Activated naive CD8-positive, alpha-beta T cell treated with anti-CD3 and anti-CD28 coated beads, Interleukin-2, amount 10 ng/mL, durations not matched to agents 7 days and 5 days (primary cell): ENCODE data around the gene BCORL1. TPM values are rescaled to one million over a fixed set of nuclear protein-coding genes. Genes with fewer than 3 reads are reported as not detected.

Source experiments
- ATAC-seq: fragments of 150-1000 bp; cut with Tn5 transposase; one replicate; pipeline ENCODE4 v1.10.0; 2021; ENCODE audit warnings: low read depth, moderate library complexity
- POLR2A ChIA-PET: fragments of 350-600 bp; sonication (Branson Sonifier 250); formaldehyde crosslinking; loops from one replicate; lab custom pipeline; 2021; ENCODE audit warnings: antibody characterized with exemption; lab: Charles Lee
- DNase-seq: peaks from one replicate; pipeline ENCODE4 v3.0.0; 2021
- H3K27ac Mint-ChIP-seq: one replicate; pipeline ENCODE4 v1.8.0; 2022; ENCODE audit warnings: mild to moderate bottlenecking, mixed read lengths
- H3K27me3 Mint-ChIP-seq: one replicate; pipeline ENCODE4 v1.8.0; 2022; ENCODE audit warnings: mild to moderate bottlenecking, moderate library complexity, mixed read lengths
- H3K36me3 Mint-ChIP-seq: one replicate; pipeline ENCODE4 v1.8.0; 2021; ENCODE audit warnings: mild to moderate bottlenecking, mixed read lengths
- H3K4me1 Mint-ChIP-seq: one replicate; pipeline ENCODE4 v1.8.0; 2021; ENCODE audit warnings: mixed read lengths
- H3K4me3 Mint-ChIP-seq: one replicate; pipeline ENCODE4 v1.8.0; 2022; ENCODE audit warnings: mild to moderate bottlenecking, moderate library complexity, mixed read lengths
- H3K9me3 Mint-ChIP-seq: one replicate; pipeline ENCODE4 v1.8.0; 2021; ENCODE audit warnings: mixed read lengths
- total RNA-seq, 2 experiments: library from RNA; stranded (reverse); gene quantifications; one replicate each; pipeline ENCODE4 v1.2.3, GENCODE V29; 2021

Gene BCORL1
- total RNA-seq, 2 experiments from 2014 or later: 14.3 to 15.4 TPM

DNA sequence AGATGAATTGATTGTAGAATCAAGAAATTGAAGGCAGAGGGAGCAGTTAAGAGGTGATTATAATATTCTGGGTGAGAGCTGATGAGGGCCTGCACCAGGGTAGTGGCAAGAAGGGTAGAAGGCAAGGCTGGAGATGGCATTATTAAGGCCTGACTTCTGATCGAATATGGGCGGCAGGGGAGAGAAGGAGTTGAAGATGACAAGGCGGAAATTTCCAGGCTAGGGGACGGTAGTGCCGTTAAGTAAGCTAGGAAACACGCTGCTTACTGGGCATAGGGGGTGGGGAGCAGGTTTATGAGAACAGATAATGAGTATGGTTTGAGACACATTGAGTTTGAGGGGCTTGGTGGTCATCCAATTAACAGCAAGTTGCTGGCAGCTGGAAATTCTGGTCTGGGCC is 19.5 kb downstream of the BCORL1 start:
- peak overlapping the region; percentile 49 for H3K27ac Mint-ChIP-seq
- DNase-seq: no peak
- peaks cover 22% of the 10 kb centered on the region for H3K4me1 Mint-ChIP-seq
- H3K36me3 Mint-ChIP-seq: peaks cover 5% of the 10 kb centered on the region
- POLR2A ChIA-PET: no interaction called here
- peak overlapping the region; percentile 11 for H3K4me3 Mint-ChIP-seq
- no peaks in the 10 kb centered on the region for H3K9me3 Mint-ChIP-seq
- ATAC-seq: no peak
- no peaks in the 10 kb centered on the region for H3K27me3 Mint-ChIP-seq

DNA sequence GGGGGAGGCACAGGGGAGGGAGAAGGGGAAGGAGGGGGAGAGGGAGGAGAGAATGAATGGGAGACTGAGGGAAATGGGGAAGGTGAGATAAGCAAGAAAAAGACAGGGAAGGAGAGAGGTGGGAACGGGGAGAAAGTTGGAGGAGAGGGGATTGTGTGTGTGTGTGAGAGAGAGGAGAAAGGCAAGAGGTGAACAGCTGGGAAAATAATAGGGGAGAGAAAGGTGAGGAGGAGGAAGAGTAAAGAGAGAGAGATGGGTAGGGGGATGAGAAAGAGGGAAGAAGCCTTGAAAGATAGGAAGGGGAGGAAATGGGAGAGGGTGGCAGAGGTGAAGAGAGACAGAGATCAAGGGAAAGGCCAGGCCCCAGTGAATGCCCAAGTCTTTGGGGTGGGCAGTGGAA is 20.1 kb downstream of the BCORL1 start:
- H3K4me3 Mint-ChIP-seq: no peak overlapping the region
- H3K9me3 Mint-ChIP-seq: no peaks in the 10 kb centered on the region
- peaks cover 6% of the 10 kb centered on the region for H3K36me3 Mint-ChIP-seq
- no peak for DNase-seq
- ATAC-seq: no peak
- peaks cover 21% of the 10 kb centered on the region for H3K4me1 Mint-ChIP-seq
- POLR2A ChIA-PET: no interaction called here
- H3K27ac Mint-ChIP-seq: no peak overlapping the region
- H3K27me3 Mint-ChIP-seq: no peaks in the 10 kb centered on the region

DNA sequence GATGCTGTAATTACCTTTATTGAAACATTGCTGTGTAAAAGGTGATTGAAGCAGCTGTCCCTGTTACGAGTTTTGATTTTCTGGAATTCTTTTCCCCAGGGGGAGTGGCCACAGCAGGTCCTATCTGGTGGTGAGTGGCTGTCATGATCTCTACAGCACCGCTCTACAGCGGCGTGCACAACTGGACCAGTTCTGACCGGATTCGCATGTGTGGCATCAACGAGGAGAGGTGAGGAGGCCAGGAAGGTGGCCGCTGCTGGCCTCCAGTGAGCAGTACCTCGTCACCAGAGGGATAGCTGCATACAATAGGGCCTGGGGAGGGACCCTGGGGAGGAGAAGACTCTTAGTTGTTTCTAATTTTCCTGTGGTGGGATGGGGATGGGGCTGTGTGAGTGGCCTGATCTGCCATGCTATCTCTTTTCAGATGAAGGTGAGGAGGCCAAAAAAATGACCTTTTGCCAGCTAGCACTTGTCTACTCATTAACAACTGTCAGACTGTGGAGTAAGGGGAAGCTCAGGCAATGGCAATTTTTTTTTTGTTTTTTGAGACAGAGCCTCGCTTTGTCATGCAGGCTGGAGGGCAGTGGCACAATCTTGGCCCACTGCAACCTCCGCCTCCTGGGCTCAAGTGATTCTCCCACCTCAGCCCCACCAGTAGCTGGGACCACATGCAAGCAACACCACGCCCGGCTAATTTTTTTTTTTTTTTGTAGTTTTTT is 22.8 kb downstream of the BCORL1 start:
- ATAC-seq (no peak), DNase-seq (no peak)
- Mint-ChIP-seq H3K4me1 (peaks cover 21% of the 10 kb centered on the region), H3K36me3 (peaks cover 10% of the 10 kb centered on the region), H3K9me3 (no peaks in the 10 kb centered on the region), H3K27ac (no peak overlapping the region), H3K4me3 (no peak overlapping the region), H3K27me3 (no peaks in the 10 kb centered on the region)
- POLR2A ChIA-PET: no interaction called here

DNA sequence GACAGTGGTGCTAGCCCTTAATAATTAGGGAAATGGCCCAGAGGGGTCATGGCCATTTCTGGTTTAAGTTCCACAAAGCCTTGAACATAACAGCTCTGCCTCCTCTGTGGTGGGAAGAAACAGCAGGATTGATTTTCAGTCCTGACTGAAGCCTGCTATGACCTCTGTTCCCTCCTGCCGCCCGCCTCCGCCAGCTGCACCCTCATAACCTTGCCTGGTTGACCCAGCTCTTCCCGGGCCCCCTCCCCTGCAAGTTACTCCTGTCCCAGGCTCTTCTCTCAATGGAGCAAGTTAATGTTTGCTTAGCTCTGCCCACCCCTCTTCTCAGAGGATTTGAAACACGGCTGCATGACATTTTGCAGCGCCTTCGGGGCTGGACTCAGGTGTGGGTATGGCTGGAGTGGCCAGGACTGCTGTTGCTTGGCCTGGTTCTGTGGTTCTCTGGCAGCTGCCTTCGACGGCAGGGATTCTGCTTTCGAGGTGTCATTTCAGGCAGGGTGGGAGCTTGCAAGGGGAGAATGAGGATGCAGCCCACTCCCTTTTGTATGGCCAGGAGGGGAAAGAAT is 27.3 kb downstream of the BCORL1 start:
- ATAC-seq: no peak
- Mint-ChIP-seq H3K4me3 (no peak overlapping the region), H3K4me1 (no peaks in the 10 kb centered on the region), H3K27me3 (no peaks in the 10 kb centered on the region), H3K36me3 (peaks cover 6% of the 10 kb centered on the region), H3K27ac (no peak overlapping the region), H3K9me3 (no peaks in the 10 kb centered on the region)
- POLR2A ChIA-PET: no interaction called here
- DNase-seq: no peak

DNA sequence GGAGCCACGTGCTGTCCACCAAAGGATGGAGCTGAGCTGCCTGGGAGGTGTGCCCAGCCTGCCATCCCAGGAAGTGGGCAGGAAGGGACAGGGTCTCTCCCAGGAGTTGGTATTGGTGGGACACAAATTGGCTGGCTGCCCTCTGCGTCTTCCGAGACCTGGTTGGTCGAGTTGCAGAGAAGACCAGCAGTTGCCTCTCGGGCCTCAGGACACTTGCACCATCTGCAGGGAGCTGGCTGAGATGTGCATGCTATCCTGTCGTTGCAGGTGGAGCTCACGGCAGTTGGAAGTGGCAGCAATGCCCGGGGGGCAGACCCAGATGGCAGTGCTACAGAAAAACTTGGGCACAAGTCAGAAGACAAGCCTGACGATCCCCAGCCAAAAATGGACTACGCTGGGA is 30.2 kb downstream of the BCORL1 start:
- H3K4me1 Mint-ChIP-seq: no peaks in the 10 kb centered on the region
- H3K36me3 Mint-ChIP-seq: peaks cover 4% of the 10 kb centered on the region
- POLR2A ChIA-PET: no interaction called here
- H3K27ac Mint-ChIP-seq: no peak overlapping the region
- no peaks in the 10 kb centered on the region for H3K9me3 Mint-ChIP-seq
- H3K27me3 Mint-ChIP-seq: no peaks in the 10 kb centered on the region
- DNase-seq (no peak), ATAC-seq (no peak)
- H3K4me3 Mint-ChIP-seq: no peak overlapping the region

DNA sequence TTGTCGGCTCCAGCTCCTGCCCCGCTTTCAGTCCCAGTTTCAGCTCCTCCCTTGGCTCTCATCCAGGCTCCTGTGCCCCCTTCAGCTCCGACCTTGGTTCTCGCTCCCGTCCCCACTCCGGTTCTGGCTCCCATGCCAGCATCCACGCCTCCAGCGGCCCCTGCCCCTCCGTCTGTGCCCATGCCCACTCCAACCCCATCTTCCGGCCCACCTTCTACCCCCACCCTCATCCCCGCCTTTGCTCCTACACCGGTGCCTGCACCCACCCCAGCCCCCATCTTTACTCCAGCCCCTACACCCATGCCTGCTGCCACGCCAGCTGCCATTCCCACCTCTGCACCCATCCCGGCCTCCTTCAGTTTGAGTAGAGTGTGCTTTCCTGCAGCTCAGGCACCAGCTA is 31.2 kb downstream of the BCORL1 start:
- H3K27ac Mint-ChIP-seq: no peak overlapping the region
- no peaks in the 10 kb centered on the region for H3K9me3 Mint-ChIP-seq

DNA sequence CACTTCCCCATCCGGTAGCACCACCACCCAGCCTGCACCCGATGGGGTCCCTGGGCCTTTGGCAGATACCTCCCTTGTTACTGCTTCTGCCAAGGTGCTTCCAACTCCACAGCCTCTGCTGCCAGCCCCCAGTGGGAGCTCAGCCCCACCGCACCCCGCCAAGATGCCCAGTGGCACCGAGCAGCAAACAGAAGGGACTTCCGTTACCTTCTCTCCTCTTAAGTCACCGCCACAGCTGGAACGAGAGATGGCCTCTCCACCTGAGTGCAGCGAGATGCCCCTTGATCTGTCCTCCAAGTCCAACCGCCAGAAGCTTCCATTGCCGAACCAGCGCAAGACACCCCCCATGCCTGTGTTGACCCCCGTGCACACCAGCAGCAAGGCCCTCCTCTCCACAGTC is 31.9 kb downstream of the BCORL1 start:
- no peaks in the 10 kb centered on the region for H3K27me3 Mint-ChIP-seq
- DNase-seq (no peak), ATAC-seq (no peak)
- H3K9me3 Mint-ChIP-seq: no peaks in the 10 kb centered on the region
- POLR2A ChIA-PET: no interaction called here
- H3K4me1 Mint-ChIP-seq: no peaks in the 10 kb centered on the region
- H3K27ac Mint-ChIP-seq: no peak overlapping the region
- no peak overlapping the region for H3K4me3 Mint-ChIP-seq
- no peaks in the 10 kb centered on the region for H3K36me3 Mint-ChIP-seq

More for the DNA sequence above, 31.2 kb downstream of the BCORL1 start:
- ATAC-seq (no peak), DNase-seq (no peak)
- POLR2A ChIA-PET: no interaction called here
- Mint-ChIP-seq H3K4me3 (no peak overlapping the region), H3K36me3 (peaks cover 2% of the 10 kb centered on the region), H3K27me3 (no peaks in the 10 kb centered on the region), H3K4me1 (no peaks in the 10 kb centered on the region)

DNA sequence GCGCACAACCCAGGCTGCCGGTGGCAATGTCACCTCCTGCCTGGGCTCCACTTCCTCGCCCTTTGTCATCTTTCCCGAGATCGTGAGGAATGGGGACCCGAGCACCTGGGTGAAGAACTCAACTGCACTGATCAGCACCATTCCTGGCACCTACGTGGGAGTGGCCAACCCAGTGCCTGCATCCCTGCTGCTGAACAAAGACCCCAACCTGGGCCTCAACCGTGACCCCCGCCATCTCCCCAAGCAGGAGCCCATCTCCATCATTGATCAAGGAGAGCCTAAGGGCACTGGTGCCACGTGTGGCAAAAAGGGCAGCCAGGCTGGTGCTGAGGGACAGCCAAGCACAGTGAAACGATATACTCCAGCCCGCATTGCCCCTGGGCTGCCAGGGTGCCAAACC is 32.3 kb downstream of the BCORL1 start:
- DNase-seq: no peak
- Mint-ChIP-seq H3K36me3 (no peaks in the 10 kb centered on the region), H3K4me1 (no peaks in the 10 kb centered on the region), H3K27me3 (no peaks in the 10 kb centered on the region), H3K4me3 (no peak overlapping the region), H3K9me3 (no peaks in the 10 kb centered on the region), H3K27ac (no peak overlapping the region)
- POLR2A ChIA-PET: no interaction called here
- no peak for ATAC-seq

DNA sequence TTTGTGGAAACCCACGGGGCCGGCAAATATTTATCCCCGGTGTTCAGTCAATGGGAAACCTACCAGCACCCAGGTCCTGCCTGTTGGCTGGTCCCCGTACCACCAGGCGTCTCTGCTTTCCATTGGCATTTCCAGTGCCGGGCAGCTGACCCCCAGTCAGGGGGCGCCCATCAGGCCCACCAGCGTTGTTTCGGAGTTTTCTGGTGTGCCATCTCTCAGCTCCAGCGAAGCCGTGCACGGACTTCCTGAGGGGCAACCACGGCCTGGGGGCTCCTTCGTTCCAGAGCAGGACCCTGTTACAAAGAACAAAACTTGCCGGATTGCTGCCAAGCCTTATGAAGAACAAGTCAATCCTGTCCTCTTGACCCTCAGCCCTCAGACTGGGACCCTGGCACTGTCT is 32.7 kb downstream of the BCORL1 start:
- Mint-ChIP-seq H3K9me3 (no peaks in the 10 kb centered on the region), H3K4me3 (no peak overlapping the region), H3K27ac (no peak overlapping the region), H3K36me3 (no peaks in the 10 kb centered on the region), H3K27me3 (no peaks in the 10 kb centered on the region), H3K4me1 (no peaks in the 10 kb centered on the region)
- POLR2A ChIA-PET: no interaction called here
- ATAC-seq (no peak), DNase-seq (no peak)

DNA sequence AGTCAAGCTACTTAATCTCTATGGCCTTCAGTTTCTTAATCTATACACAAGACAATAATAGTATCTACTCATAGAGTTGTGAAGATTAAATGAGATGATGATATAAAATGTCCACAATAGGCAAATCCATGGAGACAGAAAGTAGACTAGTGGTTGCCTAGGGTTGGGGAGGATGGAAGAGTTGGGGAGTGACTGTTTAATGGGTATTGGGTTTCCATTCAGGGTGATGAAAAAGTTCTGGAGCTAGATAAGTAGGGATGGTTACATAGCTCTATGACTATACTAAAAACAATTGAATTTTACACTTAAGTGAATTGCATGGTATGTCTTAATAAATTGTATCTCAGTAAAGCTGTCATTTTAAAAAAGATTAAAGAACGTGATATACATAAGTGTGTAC is 35.7 kb downstream of the BCORL1 start:
- Mint-ChIP-seq H3K4me1 (no peaks in the 10 kb centered on the region), H3K9me3 (no peaks in the 10 kb centered on the region), H3K27ac (no peak overlapping the region), H3K36me3 (no peaks in the 10 kb centered on the region), H3K27me3 (no peaks in the 10 kb centered on the region), H3K4me3 (no peak overlapping the region)
- DNase-seq (no peak), ATAC-seq (no peak)
- POLR2A ChIA-PET: no interaction called here

DNA sequence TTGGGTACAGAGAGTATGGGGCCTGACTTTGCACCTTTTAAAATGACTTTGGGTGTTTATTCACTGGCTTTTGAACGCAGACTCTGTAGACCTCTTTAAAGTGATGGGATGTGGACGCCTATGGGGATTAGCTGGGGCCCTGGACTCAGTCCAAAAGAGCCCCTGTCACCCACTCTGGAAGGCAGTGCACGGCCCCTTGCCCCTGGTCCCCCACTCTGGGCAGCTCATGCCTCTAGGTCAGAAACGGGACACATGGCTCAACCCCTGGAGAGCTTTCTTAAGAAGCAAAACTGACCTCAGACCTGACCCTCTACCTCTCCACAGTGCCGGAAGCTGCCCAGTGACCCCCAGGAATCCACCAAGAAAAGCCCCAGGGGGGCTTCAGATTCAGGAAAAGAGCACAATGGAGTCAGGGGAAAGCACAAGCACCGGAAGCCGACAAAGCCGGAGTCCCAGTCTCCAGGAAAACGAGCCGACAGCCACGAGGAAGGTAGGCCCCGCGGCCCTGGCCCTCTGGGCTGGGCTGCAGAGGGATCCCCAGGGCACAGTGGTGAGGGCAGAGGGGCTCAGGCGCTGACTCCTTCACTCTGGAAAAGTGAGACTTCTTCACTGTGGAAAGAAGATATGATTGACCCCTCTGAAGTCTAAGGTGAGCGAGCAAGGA is 38.4 kb downstream of the BCORL1 start:
- Mint-ChIP-seq H3K36me3 (peaks cover 5% of the 10 kb centered on the region), H3K27ac (no peak overlapping the region)

DNA sequence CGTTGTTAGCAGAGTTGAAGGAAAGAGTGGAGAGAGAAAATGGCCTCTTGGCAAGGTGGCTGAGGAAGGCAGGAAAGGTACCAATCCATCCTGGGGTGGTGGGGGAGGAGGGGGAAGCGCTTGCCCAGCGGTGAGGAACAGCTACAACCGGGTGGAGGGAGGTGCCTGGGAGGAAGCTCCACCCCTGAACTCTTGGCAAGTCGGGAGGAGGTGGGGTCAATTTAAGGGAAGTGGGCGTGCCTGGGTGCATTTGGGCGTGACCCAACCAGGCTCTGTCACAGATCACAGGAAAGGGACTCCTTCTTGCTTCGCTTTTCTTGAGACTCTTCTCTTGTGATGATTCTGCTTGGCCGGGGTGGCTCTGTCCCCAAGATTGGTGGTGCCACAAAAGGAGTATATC is 41.7 kb downstream of the BCORL1 start:
- ATAC-seq: peak; percentile 97
- H3K36me3 Mint-ChIP-seq: peaks cover 7% of the 10 kb centered on the region
- H3K27me3 Mint-ChIP-seq: no peaks in the 10 kb centered on the region
- peak overlapping the region; percentile 59 for H3K27ac Mint-ChIP-seq
- POLR2A ChIA-PET: interaction anchor here (1.0 to 1.6 kb wide), 2 partner anchors 99 to 118 kb away, joined by 4 to 5 read pairs; partner anchors contain the start of gene UTP14A
- H3K9me3 Mint-ChIP-seq: no peaks in the 10 kb centered on the region
- H3K4me1 Mint-ChIP-seq: peaks cover 9% of the 10 kb centered on the region
- peak; percentile 78 for DNase-seq
- peak overlapping the region; percentile 40 for H3K4me3 Mint-ChIP-seq

More for the DNA sequence above, 38.4 kb downstream of the BCORL1 start:
- Mint-ChIP-seq H3K4me3 (no peak overlapping the region), H3K9me3 (no peaks in the 10 kb centered on the region), H3K4me1 (peaks cover 9% of the 10 kb centered on the region), H3K27me3 (no peaks in the 10 kb centered on the region)
- no peak for DNase-seq
- ATAC-seq: no peak
- POLR2A ChIA-PET: no interaction called here

DNA sequence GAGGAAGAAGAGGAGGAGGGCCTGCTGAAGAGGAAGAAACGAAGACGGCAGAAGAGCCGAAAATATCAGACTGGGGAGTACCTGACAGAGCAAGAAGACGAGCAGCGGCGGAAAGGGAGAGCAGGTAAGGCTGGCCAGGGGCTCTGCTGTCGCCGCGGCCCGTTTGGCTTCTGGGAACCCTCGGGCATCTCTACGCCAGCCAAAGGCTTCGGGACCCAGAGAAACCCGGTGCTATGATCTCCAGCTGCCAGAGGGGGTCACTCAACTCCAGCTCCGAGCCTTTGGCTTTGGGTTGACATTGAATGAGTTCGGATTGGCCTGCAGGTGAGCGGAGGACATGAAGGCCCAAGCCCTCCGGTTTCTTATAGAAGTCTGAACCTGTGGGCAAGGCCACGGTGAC is 42.8 kb downstream of the BCORL1 start:
- Mint-ChIP-seq H3K4me1 (peaks cover 9% of the 10 kb centered on the region), H3K36me3 (peaks cover 7% of the 10 kb centered on the region), H3K27me3 (no peaks in the 10 kb centered on the region), H3K4me3 (no peak overlapping the region), H3K27ac (no peak overlapping the region), H3K9me3 (no peaks in the 10 kb centered on the region)
- no peak for ATAC-seq
- POLR2A ChIA-PET: interaction anchor here (1.6 kb wide), 1 partner anchor 119 kb away, joined by 5 read pairs; the partner anchor contains the start of gene UTP14A
- DNase-seq: no peak

DNA sequence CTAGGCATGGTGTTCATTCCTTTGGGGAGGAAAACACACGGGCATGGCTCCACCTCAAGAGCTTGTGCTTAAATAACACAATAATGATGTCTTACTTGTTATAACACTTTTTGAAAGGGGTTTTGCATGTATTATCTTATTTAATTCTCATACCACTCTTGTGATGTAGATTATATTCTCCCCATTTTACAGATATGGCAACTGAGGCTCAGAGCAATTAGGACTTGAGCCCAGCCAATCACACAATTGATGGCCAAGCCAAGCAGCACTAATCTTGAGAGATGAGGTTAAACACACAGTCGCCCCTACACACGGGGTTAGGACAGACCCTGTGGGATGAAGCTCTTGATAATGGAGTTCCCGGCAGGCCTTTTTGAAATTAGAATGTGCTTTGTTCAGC is 45.1 kb downstream of the BCORL1 start:
- H3K4me3 Mint-ChIP-seq: no peak overlapping the region
- DNase-seq (no peak), ATAC-seq (no peak)
- H3K27me3 Mint-ChIP-seq: no peaks in the 10 kb centered on the region
- no peaks in the 10 kb centered on the region for H3K9me3 Mint-ChIP-seq
- H3K27ac Mint-ChIP-seq: no peak overlapping the region
- peaks cover 7% of the 10 kb centered on the region for H3K36me3 Mint-ChIP-seq
- H3K4me1 Mint-ChIP-seq: peaks cover 9% of the 10 kb centered on the region
- POLR2A ChIA-PET: no interaction called here
